Osteocyte (in vitro differentiated cells): ENCODE measurements around the gene SLC45A2. TPM values are rescaled to one million over a fixed set of nuclear protein-coding genes. Genes with fewer than 3 reads are reported as not detected.

Source experiments
- DNase-seq: peaks from one replicate; pipeline ENCODE4 v3.0.0; 2021; ENCODE audit warnings: mixed read lengths; ENCODE audit not compliant: unreplicated experiment; ENCODE audit errors: extremely low spot score
- H3K27ac Mint-ChIP-seq: one replicate; pipeline ENCODE4 v1.8.0; 2021; ENCODE audit warnings: mild to moderate bottlenecking, mixed read lengths; ENCODE audit not compliant: unreplicated experiment
- H3K27me3 Mint-ChIP-seq: one replicate; pipeline ENCODE4 v1.8.0; 2021; ENCODE audit warnings: mixed read lengths; ENCODE audit not compliant: unreplicated experiment
- H3K36me3 Mint-ChIP-seq: one replicate; pipeline ENCODE4 v1.8.0; 2021; ENCODE audit warnings: mixed read lengths; ENCODE audit not compliant: unreplicated experiment
- H3K4me1 Mint-ChIP-seq: one replicate; pipeline ENCODE4 v1.8.0; 2021; ENCODE audit warnings: mixed read lengths; ENCODE audit not compliant: unreplicated experiment
- H3K4me3 Mint-ChIP-seq: one replicate; pipeline ENCODE4 v1.8.0; 2021; ENCODE audit warnings: mild to moderate bottlenecking, moderate library complexity, mixed read lengths; ENCODE audit not compliant: unreplicated experiment
- H3K9me3 Mint-ChIP-seq: one replicate; pipeline ENCODE4 v1.8.0; 2021; ENCODE audit warnings: mixed read lengths; ENCODE audit not compliant: unreplicated experiment
- total RNA-seq: library from RNA; stranded (reverse); gene quantifications from 2 replicates; pipeline ENCODE4 v1.2.1, GENCODE V29; 2021
- TF ChIP-seq, protein P1 (sequence below): fragments of 200-600 bp; sonication (generic); IDR thresholded peaks from 2 replicates; pipeline ENCODE4 v1.5.0; 2021; ENCODE audit warnings: antibody characterized with exemption, mild to moderate bottlenecking, moderate library complexity

SLC45A2 gene
- total RNA-seq, 1 donor from 2014 or later, result not detected

DNA sequence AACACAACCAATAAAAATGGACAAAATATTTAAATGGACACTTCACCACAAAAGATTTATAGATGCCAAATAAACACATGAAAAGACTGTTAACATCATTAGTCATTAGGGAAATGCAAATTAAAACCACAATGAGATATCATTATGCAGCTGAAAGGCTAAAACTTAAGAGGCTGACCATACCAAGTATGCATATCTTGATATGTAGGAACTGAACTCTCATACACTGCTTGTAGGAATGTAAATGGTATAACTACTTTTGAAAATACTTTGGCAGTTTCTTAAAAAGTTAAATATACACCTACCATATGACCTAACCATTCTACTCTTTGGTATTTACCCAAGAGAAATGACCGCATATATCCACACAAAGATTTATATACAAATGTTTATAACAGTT is 79.1 kb downstream of the SLC45A2 start:
- TF ChIP-seq, protein P1, sequence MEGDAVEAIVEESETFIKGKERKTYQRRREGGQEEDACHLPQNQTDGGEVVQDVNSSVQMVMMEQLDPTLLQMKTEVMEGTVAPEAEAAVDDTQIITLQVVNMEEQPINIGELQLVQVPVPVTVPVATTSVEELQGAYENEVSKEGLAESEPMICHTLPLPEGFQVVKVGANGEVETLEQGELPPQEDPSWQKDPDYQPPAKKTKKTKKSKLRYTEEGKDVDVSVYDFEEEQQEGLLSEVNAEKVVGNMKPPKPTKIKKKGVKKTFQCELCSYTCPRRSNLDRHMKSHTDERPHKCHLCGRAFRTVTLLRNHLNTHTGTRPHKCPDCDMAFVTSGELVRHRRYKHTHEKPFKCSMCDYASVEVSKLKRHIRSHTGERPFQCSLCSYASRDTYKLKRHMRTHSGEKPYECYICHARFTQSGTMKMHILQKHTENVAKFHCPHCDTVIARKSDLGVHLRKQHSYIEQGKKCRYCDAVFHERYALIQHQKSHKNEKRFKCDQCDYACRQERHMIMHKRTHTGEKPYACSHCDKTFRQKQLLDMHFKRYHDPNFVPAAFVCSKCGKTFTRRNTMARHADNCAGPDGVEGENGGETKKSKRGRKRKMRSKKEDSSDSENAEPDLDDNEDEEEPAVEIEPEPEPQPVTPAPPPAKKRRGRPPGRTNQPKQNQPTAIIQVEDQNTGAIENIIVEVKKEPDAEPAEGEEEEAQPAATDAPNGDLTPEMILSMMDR, result no peak
- peaks cover 7% of the 10 kb centered on the region for H3K36me3 Mint-ChIP-seq
- H3K27ac Mint-ChIP-seq, result no peak overlapping the region
- peaks cover 7% of the 10 kb centered on the region for H3K4me1 Mint-ChIP-seq
- no peak overlapping the region for H3K4me3 Mint-ChIP-seq
- H3K27me3 Mint-ChIP-seq, result peaks cover 5% of the 10 kb centered on the region
- peaks cover 37% of the 10 kb centered on the region for H3K9me3 Mint-ChIP-seq
- no peak for DNase-seq

DNA sequence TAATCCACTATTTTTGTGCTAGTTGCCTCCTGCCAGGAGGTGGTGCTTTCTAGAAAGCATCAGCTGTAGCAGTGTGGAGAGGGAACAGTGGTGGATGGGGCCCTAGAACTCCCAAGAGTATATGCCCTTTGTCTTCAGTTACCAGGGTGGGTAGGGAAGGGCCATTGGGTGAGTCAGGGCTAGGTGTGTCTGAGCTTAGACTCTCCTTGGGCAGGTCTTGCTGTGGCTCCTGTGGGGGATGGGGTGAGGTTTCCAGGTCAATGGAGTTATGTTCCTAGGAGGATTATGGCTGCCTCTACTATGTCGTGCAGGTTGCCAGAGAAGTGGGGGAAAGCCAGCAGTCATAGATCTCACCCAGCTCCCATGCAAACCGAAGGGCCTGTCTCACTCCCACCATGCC is 81.4 kb downstream of the SLC45A2 start:
- no peak overlapping the region for H3K4me3 Mint-ChIP-seq
- H3K27ac Mint-ChIP-seq, result no peak overlapping the region
- H3K36me3 Mint-ChIP-seq, result peaks cover 7% of the 10 kb centered on the region
- no peaks in the 10 kb centered on the region for H3K27me3 Mint-ChIP-seq
- TF ChIP-seq, protein P1, result no peak
- no peak for DNase-seq
- H3K4me1 Mint-ChIP-seq, result no peaks in the 10 kb centered on the region
- peaks cover 34% of the 10 kb centered on the region for H3K9me3 Mint-ChIP-seq

DNA sequence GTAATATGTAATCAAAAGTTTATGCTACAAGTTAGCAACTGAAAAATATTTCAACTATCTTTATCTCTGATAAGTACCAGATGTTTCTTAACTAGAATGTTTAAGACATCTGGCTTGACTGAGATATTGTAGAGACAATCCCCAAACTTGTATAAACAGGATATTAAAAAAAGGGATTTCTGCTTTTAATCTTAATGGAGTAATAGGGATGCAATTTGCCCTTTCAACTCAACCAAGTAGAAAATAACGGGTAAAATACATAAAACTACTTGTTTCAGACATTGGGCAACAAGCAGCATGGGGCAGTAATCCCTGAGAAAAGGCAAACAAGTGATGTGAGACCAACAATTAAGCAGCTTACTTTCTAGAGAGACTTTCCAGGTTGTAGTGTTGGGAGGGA is 83.3 kb downstream of the SLC45A2 start:
- DNase-seq, result no peak
- TF ChIP-seq, protein P1, result no peak

More for the DNA sequence above, 83.3 kb downstream of the SLC45A2 start:
- H3K27me3 Mint-ChIP-seq, result no peaks in the 10 kb centered on the region
- no peaks in the 10 kb centered on the region for H3K4me1 Mint-ChIP-seq
- no peak overlapping the region for H3K4me3 Mint-ChIP-seq
- H3K36me3 Mint-ChIP-seq, result peaks cover 3% of the 10 kb centered on the region
- H3K9me3 Mint-ChIP-seq, result peaks cover 18% of the 10 kb centered on the region
- H3K27ac Mint-ChIP-seq, result no peak overlapping the region

Other genes starting within 250 kb of the SLC45A2 start
- 13.9 and 15.5 TPM in 2 replicates for gene ADAMTS12, start 92.7 kb downstream of the SLC45A2 start, total RNA-seq
- not detected in 2 replicates for gene RXFP3, start 48.3 kb downstream of the SLC45A2 start, total RNA-seq
- gene AMACR, start 23.4 kb upstream of the SLC45A2 start, total RNA-seq, result 12.8 and 13.0 TPM in 2 replicates
- gene C1QTNF3, start 58.5 kb upstream of the SLC45A2 start, total RNA-seq, result 3.3 and 4.8 TPM in 2 replicates